H1 (cell line): Measurements from ENCODE around the gene PPOX. TPM values are rescaled to one million over a fixed set of nuclear protein-coding genes. Genes with fewer than 3 reads are reported as not detected.

Source experiments
- CTCF ChIA-PET: fragments of 300-600 bp; sonication (Branson Sonifier 250); formaldehyde crosslinking; loops from one replicate; lab custom pipeline; 2021; ENCODE audit not compliant: partially characterized antibody; lab: Charles Lee
- POLR2A ChIA-PET: fragments of 300-600 bp; sonication (Branson Sonifier 250); formaldehyde crosslinking; loops from one replicate; lab custom pipeline; 2021; ENCODE audit warnings: inconsistent platforms; ENCODE audit not compliant: partially characterized antibody; lab: Charles Lee
- DNase-seq, 2 experiments: peaks; one replicate each; pipeline versions ENCODE4 v3.0.0 to v3.0.0-alpha.2; 2010 to 2022; ENCODE audit warnings: low spot score in 2 of 2, low read depth in 1 of 2, mixed read lengths in 1 of 2
- FAIRE-seq: peaks from 2 replicates; lab custom pipeline; 2011; peaks lifted over from hg19 to GRCh38; lab: Jason Lieb, UNC
- H2AFZ ChIP-seq: 2 replicates; pipeline ENCODE4 v1.8.1; 2012; ENCODE audit warnings: low read length, inconsistent platforms
- H2AK5ac ChIP-seq: 2 replicates; pipeline ENCODE4 v1.6.1; 2013; ENCODE audit warnings: low read depth, low read length
- H2BK120ac ChIP-seq: replicated peaks from 2 replicates; pipeline ENCODE3; 2013; ENCODE audit warnings: low read depth, low read length, inconsistent platforms
- H2BK12ac ChIP-seq: 2 replicates; pipeline ENCODE4 v1.6.1; 2013; ENCODE audit warnings: low read depth, low read length
- H2BK15ac ChIP-seq: 2 replicates; pipeline ENCODE4 v1.6.1; 2013; ENCODE audit warnings: low read length
- H2BK20ac ChIP-seq: 2 replicates; pipeline ENCODE4 v1.6.1; 2013; ENCODE audit warnings: low read length
- H2BK5ac ChIP-seq: 2 replicates; pipeline ENCODE4 v1.6.1; 2013; ENCODE audit warnings: low read depth, low read length
- H3K14ac ChIP-seq: 2 replicates; pipeline ENCODE4 v1.6.1; 2013; ENCODE audit warnings: inconsistent platforms; ENCODE audit not compliant: insufficient read length
- H3K18ac ChIP-seq: 2 replicates; pipeline ENCODE4 v1.6.1; 2013; ENCODE audit warnings: low read length; ENCODE audit errors: extremely low read depth
- H3K23ac ChIP-seq: 2 replicates; pipeline ENCODE4 v1.6.1; 2013; ENCODE audit warnings: inconsistent platforms; ENCODE audit not compliant: insufficient read length
- H3K23me2 ChIP-seq: 2 replicates; pipeline ENCODE4 v1.6.1; 2013; ENCODE audit warnings: low read depth, low read length
- H3K27ac ChIP-seq: 2 replicates; pipeline ENCODE4 v1.6.1; 2011; ENCODE audit warnings: low read depth, low read length, inconsistent platforms
- H3K27me3 ChIP-seq, 4 experiments: replicated peaks in 1 of 4; 1 replicate in 1 of 4; 2 replicates in 3 of 4; pipeline versions ENCODE4 v1.6.1 to v1.8.1; 2011 to 2013; ENCODE audit warnings: low read length in 3 of 4, mild to moderate bottlenecking in 3 of 4, inconsistent platforms in 2 of 4, mixed read lengths in 2 of 4, moderate library complexity in 1 of 4; ENCODE audit not compliant: control insufficient read depth in 3 of 4, insufficient read depth in 3 of 4; ENCODE audit errors: extremely low read depth in 1 of 4
- H3K36me3 ChIP-seq, 4 experiments: 2 replicates each; pipeline versions ENCODE4 v1.6.1 to v1.8.1; 2011 to 2013; ENCODE audit warnings: mild to moderate bottlenecking in 4 of 4, low read length in 3 of 4, moderate library complexity in 2 of 4, control low read depth in 1 of 4, inconsistent platforms in 1 of 4; ENCODE audit not compliant: insufficient read depth in 4 of 4, control insufficient read depth in 2 of 4
- H3K4ac ChIP-seq: replicated peaks from 2 replicates; pipeline ENCODE3; 2013; ENCODE audit warnings: low read length, low read depth, mixed read lengths, inconsistent platforms; ENCODE audit not compliant: insufficient read length
- H3K4me1 ChIP-seq, 4 experiments: replicated peaks in 1 of 4; 1 replicate in 1 of 4; 2 replicates in 3 of 4; pipeline versions ENCODE4 v1.6.1 to v1.8.1; 2011 to 2013; ENCODE audit warnings: low read length in 3 of 4, inconsistent platforms in 2 of 4, mixed read lengths in 1 of 4; ENCODE audit not compliant: insufficient read depth in 4 of 4, control insufficient read depth in 3 of 4
- H3K4me2 ChIP-seq, 2 experiments: 2 replicates each; pipeline versions ENCODE4 v1.6.1 to v1.8.1; 2011 to 2013; ENCODE audit warnings: low read depth in 2 of 2, low read length in 2 of 2, control low read depth in 1 of 2, inconsistent platforms in 1 of 2, mild to moderate bottlenecking in 1 of 2; ENCODE audit not compliant: insufficient read depth in 1 of 2
- H3K4me3 ChIP-seq, 4 experiments: fragments of 200-600, 300-600 bp in 1 of 4; sonication (generic), shearing (Covaris generic), sonication (Bioruptor Twin) in 1 of 4; 2 replicates each; pipeline versions ENCODE4 v1.5.1 to v1.8.1; 2011 to 2016; ENCODE audit warnings: low read length in 4 of 4, low read depth in 3 of 4, control low read depth in 2 of 4, inconsistent platforms in 2 of 4, mild to moderate bottlenecking in 2 of 4, mixed read lengths in 1 of 4, moderate library complexity in 1 of 4; ENCODE audit not compliant: insufficient read depth in 2 of 4; ENCODE audit errors: extremely low read depth in 1 of 4
- H3K56ac ChIP-seq: replicated peaks from 2 replicates; pipeline ENCODE3; 2013; ENCODE audit warnings: low read depth, mild to moderate bottlenecking, mixed read lengths, low read length, inconsistent platforms; ENCODE audit not compliant: insufficient read length
- H3K79me1 ChIP-seq: 2 replicates; pipeline ENCODE4 v1.6.1; 2013; ENCODE audit warnings: low read depth, low read length, control low read depth
- H3K79me2 ChIP-seq, 2 experiments: 2 replicates each; pipeline versions ENCODE4 v1.6.1 to v1.8.1; 2012 to 2013; ENCODE audit warnings: low read length in 2 of 2, mild to moderate bottlenecking in 2 of 2, inconsistent platforms in 1 of 2; ENCODE audit not compliant: insufficient read depth in 2 of 2, control insufficient read depth in 1 of 2
- H3K9ac ChIP-seq, 4 experiments: replicated peaks in 1 of 4; 1 replicate in 1 of 4; 2 replicates in 3 of 4; pipeline versions ENCODE4 v1.6.1 to v1.8.1; 2011 to 2013; ENCODE audit warnings: low read depth in 3 of 4, low read length in 3 of 4, control low read depth in 2 of 4, mild to moderate bottlenecking in 2 of 4, moderate library complexity in 2 of 4, inconsistent platforms in 1 of 4; ENCODE audit errors: extremely low read depth in 1 of 4
- H3K9me3 ChIP-seq, 2 experiments: 2 replicates each; pipeline versions ENCODE4 v1.6.1 to v1.8.1; 2012 to 2013; ENCODE audit warnings: mild to moderate bottlenecking in 2 of 2, moderate library complexity in 2 of 2, control low read depth in 1 of 2, inconsistent platforms in 1 of 2, low read depth in 1 of 2, low read length in 1 of 2, mixed read lengths in 1 of 2; ENCODE audit not compliant: insufficient read depth in 2 of 2
- H4K20me1 ChIP-seq, 2 experiments: replicated peaks in 1 of 2; 2 replicates each; pipeline versions ENCODE3 to v1.8.1; 2011 to 2013; ENCODE audit warnings: inconsistent platforms in 2 of 2, low read length in 2 of 2, mild to moderate bottlenecking in 1 of 2; ENCODE audit not compliant: insufficient read depth in 2 of 2, control insufficient read depth in 1 of 2
- H4K5ac ChIP-seq: 2 replicates; pipeline ENCODE4 v1.6.1; 2013; ENCODE audit warnings: low read length, low read depth, mixed read lengths, inconsistent platforms; ENCODE audit not compliant: insufficient read length
- H4K8ac ChIP-seq: 2 replicates; pipeline ENCODE4 v1.8.0; 2013; ENCODE audit warnings: mild to moderate bottlenecking, moderate library complexity, low read length, inconsistent platforms; ENCODE audit not compliant: insufficient read depth; ENCODE audit errors: extremely low read depth
- H4K91ac ChIP-seq: replicated peaks from 2 replicates; pipeline ENCODE3; 2013; ENCODE audit warnings: low read length, mixed read lengths, inconsistent platforms; ENCODE audit not compliant: insufficient read length
- ASH2L ChIP-seq: fragments of 200-600, 300-600 bp; sonication (generic); IDR thresholded peaks from one replicate; pipeline ENCODE4 v1.7.1; 2017; ENCODE audit warnings: low read length
- BRCA1 ChIP-seq: IDR thresholded peaks from 2 replicates; pipeline ENCODE4 v1.6.1; 2012; ENCODE audit warnings: low read depth, low read length, improper control_type of control experiment
- CTCF ChIP-seq, 3 experiments: IDR thresholded peaks; 1 replicate in 2 of 3; 2 replicates in 1 of 3; pipeline versions ENCODE4 v1.5.1 to v1.6.1; 2011; ENCODE audit warnings: low read length in 3 of 3, mild to moderate bottlenecking in 3 of 3, inconsistent platforms in 2 of 3, low read depth in 1 of 3, moderate library complexity in 1 of 3; ENCODE audit not compliant: insufficient read depth in 1 of 3; ENCODE audit errors: control extremely low read depth in 1 of 3
- PHF8 ChIP-seq: fragments of 200-600 bp; sonication (generic); conservative IDR thresholded peaks from 2 replicates; pipeline ENCODE4 v1.7.1; 2012; ENCODE audit warnings: low read depth, mild to moderate bottlenecking, inconsistent platforms, low read length, moderate library complexity
- RAD21 ChIP-seq, 2 experiments: IDR thresholded peaks in 1 of 2; conservative IDR thresholded peaks in 1 of 2; 2 replicates each; pipeline ENCODE4 v1.6.1; 2011; ENCODE audit warnings: low read depth in 2 of 2, low read length in 2 of 2, improper control_type of control experiment in 1 of 2, inconsistent platforms in 1 of 2, mild to moderate bottlenecking in 1 of 2, moderate library complexity in 1 of 2
- RXRA ChIP-seq: IDR thresholded peaks from 2 replicates; pipeline ENCODE4 v1.6.1; 2011; ENCODE audit warnings: low read depth, mild to moderate bottlenecking, low read length, moderate library complexity; ENCODE audit not compliant: insufficient read depth
- SAP30 ChIP-seq: fragments of 300-600 bp; sonication (generic); IDR thresholded peaks from 2 replicates; pipeline ENCODE4 v1.7.1; 2012; ENCODE audit warnings: low read length, moderate library complexity, mild to moderate bottlenecking, inconsistent platforms; ENCODE audit not compliant: insufficient read depth, insufficient replicate concordance
- SP1 ChIP-seq: IDR thresholded peaks from 2 replicates; pipeline ENCODE4 v1.6.1; 2011; ENCODE audit warnings: low read depth, low read length
- TCF12 ChIP-seq: IDR thresholded peaks from 2 replicates; pipeline ENCODE4 v1.6.1; 2011; ENCODE audit warnings: low read depth, mild to moderate bottlenecking, low read length
- TEAD4 ChIP-seq: IDR thresholded peaks from 2 replicates; pipeline ENCODE4 v1.6.1; 2012; ENCODE audit warnings: low read depth, low read length, inconsistent platforms, mixed read lengths
- WGBS, 2 experiments: shearing (Covaris generic) in 1 of 2; methylation state at CpG; one replicate each; pipeline versions ENCODE4 v1.1.6 to v1.1.7; 2013 to 2015; ENCODE audit warnings: low lambda C conversion rate in 2 of 2, mixed read lengths in 2 of 2, inconsistent platforms in 1 of 2, low coverage in 1 of 2, missing lambda C conversion rate in 1 of 2; ENCODE audit not compliant: insufficient replicate concordance in 2 of 2, insufficient coverage in 1 of 2, insufficient read length in 1 of 2; ENCODE audit errors: extremely low coverage in 1 of 2, missing lambda C conversion rate in 1 of 2; 5-methylcytosine and 5-hydroxymethylcytosine counted together
- polyA plus RNA-seq, 7 experiments: library from polyadenylated mRNA; depleted of rRNA in 3 of 7; stranded (reverse) in 5 of 7; unstranded in 2 of 7; fragments of >200 nt in 5 of 7; fragments of 200-250 nt in 2 of 7; gene quantifications; 1 replicate in 5 of 7; 2 replicates in 1 of 7; 4 replicates in 1 of 7; pipeline versions ENCODE4 v1.2.1 to v1.2.3, GENCODE V29; 2011 to 2013; ENCODE audit warnings: missing spikeins in 2 of 7, mixed read lengths in 2 of 7
- total RNA-seq: library from RNA; stranded (reverse); fragmentation: NEBNext Ultra II Directional; extraction: Animal tissue kit (Norgen Biotek cat#: 25700); gene quantifications from 2 replicates; pipeline ENCODE4 v1.2.1, GENCODE V29; 2021

PPOX gene
- total and polyA plus RNA-seq, 2 of the 8 experiments (the other 6 are each of a cell fraction or from before 2014, with no cell fraction given) = 39.4 to 40.4 TPM

GRCh38 chr1:161139766-161140165, 26.5 kb upstream of the PPOX start:
- no peak overlapping the region for H3K14ac ChIP-seq
- no peak overlapping the region for H2AK5ac ChIP-seq
- no peak overlapping the region for H3K4me3 ChIP-seq
- no peak overlapping the region for H2BK20ac ChIP-seq
- no peaks in the 10 kb centered on the region; a peak in 1 of 8 replicates for H3K36me3 ChIP-seq
- H2BK12ac ChIP-seq = no peak overlapping the region
- peaks cover 0 to 1% of the 10 kb centered on the region in 2 experiments for H4K20me1 ChIP-seq
- no peaks in the 10 kb centered on the region for H3K27me3 ChIP-seq
- peaks cover 6% of the 10 kb centered on the region; the same call in 1 of the 2 replicates for H3K79me1 ChIP-seq
- H4K91ac ChIP-seq = no peak overlapping the region
- no peak overlapping the region for H4K5ac ChIP-seq
- H3K23me2 ChIP-seq = no peaks in the 10 kb centered on the region
- no peak overlapping the region for H2BK120ac ChIP-seq
- H3K79me2 ChIP-seq = peaks cover 0 to 6% of the 10 kb centered on the region in 2 experiments; a peak in 2 of 4 replicates
- no peak overlapping the region for H3K9ac ChIP-seq
- no peak overlapping the region for H2BK15ac ChIP-seq
- no peaks in the 10 kb centered on the region for H3K9me3 ChIP-seq
- no peak for DNase-seq
- no peak overlapping the region for H3K56ac ChIP-seq
- no peak overlapping the region for H3K27ac ChIP-seq
- ChIA-PET POLR2A (interaction anchor here (0.6 to 9.6 kb wide), 2 partner anchors 13 to 118 kb away, joined by 3 to 130 read pairs; partner anchors contain the start of genes UFC1 and USP21), CTCF (interaction anchor here (0.7 to 7.3 kb wide), 20 partner anchors 8 to 371 kb away, joined by 3 to 58 read pairs (median 4); partner anchors contain the start of genes ADAMTS4, ARHGAP30, KLHDC9 and NIT1)
- H2BK5ac ChIP-seq = no peak overlapping the region
- no peak overlapping the region for H2AFZ ChIP-seq
- no peak for FAIRE-seq
- 64% methylated on average over 1 of the region's 1 CpG; no CpG with 5 or more reads in 1 of the 2 experiments for WGBS, 2 experiments
- H3K4ac ChIP-seq = no peak overlapping the region
- no peak overlapping the region for H3K4me2 ChIP-seq
- H4K8ac ChIP-seq = no peak overlapping the region
- no peak overlapping the region for H3K18ac ChIP-seq
- no peak overlapping the region for H3K23ac ChIP-seq
- no peaks in the 10 kb centered on the region for H3K4me1 ChIP-seq
- TF ChIP-seq CTCF (IDR thresholded peaks at IDR 0.05; ENCODE audit: control extremely low read depth in 1 of 3, insufficient read depth in 1 of 3, low read depth in 1 of 3, low read length in 3 of 3) (peak in 2 of 3 experiments; percentile 24 to 43; a peak in 2 of 4 replicates), TEAD4 (no peak), RAD21 (IDR thresholded peaks at IDR 0.05 in 1 of 2, conservative IDR thresholded peaks at IDR 0.05 in 1 of 2; ENCODE audit: low read depth in 2 of 2, low read length in 2 of 2) (peak; percentile 60 to 68), PHF8 (no peak), TCF12 (no peak), BRCA1 (no peak), ASH2L (no peak), SAP30 (no peak), RXRA (no peak), SP1 (no peak)
